Psoas muscle (tissue), 8 donors: Measurements from ENCODE around the gene TMEM106C. TPM values are rescaled to one million over a fixed set of nuclear protein-coding genes. Genes with fewer than 3 reads are reported as not detected.
A peak's percentile ranks its signal among the peaks of the same experiment; 100 is the strongest.

ENCODE experiments used
- ATAC-seq, 4 donors: fragments of 200-7000 bp; cut with Tn5 transposase; one replicate each; pipeline ENCODE4 v1.9.1; 2020; ENCODE audit warnings: moderate library complexity in 3 of 4, mild to moderate bottlenecking in 2 of 4
- DNase-seq, 2 donors: peaks; one replicate each; pipeline ENCODE4 v3.0.0-alpha.2; 2020
- H3K27ac ChIP-seq: fragments of 200-600 bp; one replicate; pipeline ENCODE4 v1.8.0; 2022
- H3K27me3 ChIP-seq, 3 donors: fragments of 200-600 bp in 1 of 3; one replicate each; pipeline versions ENCODE4 v1.6.1 to v1.8.0; 2013 to 2022; ENCODE audit warnings: low read length in 2 of 3, mild to moderate bottlenecking in 2 of 3, moderate library complexity in 1 of 3; ENCODE audit not compliant: insufficient read depth in 3 of 3
- H3K36me3 ChIP-seq, 2 donors: fragments of 200-600 bp in 1 of 2; one replicate each; pipeline versions ENCODE4 v1.6.1 to v1.8.0; 2013 to 2022; ENCODE audit warnings: low read depth in 1 of 2, mild to moderate bottlenecking in 1 of 2, moderate library complexity in 1 of 2; ENCODE audit not compliant: insufficient read depth in 1 of 2
- H3K4me1 ChIP-seq: fragments of 200-600 bp; one replicate; pipeline ENCODE4 v1.8.0; 2022
- H3K4me3 ChIP-seq: fragments of 200-600 bp; one replicate; pipeline ENCODE4 v1.8.0; 2022; ENCODE audit warnings: mild to moderate bottlenecking
- H3K9me3 ChIP-seq: fragments of 200-600 bp; one replicate; pipeline ENCODE4 v1.8.0; 2022
- WGBS, 3 donors: extraction: QIAGEN DNeasy Blood & Tissue Kit; methylation state at CpG; one replicate each; pipeline versions ENCODE4 v1.1.6 to v1.1.7; 2013; 5-methylcytosine and 5-hydroxymethylcytosine counted together
- intact Hi-C, 2 donors: fragments of 100-400 bp; cut with DNase I; formaldehyde crosslinking; loops; one replicate each; pipeline versions ENCODE4 v1.11.0 to v1.14.2; 2022
- polyA plus RNA-seq, 3 donors: library from polyadenylated mRNA; stranded (reverse); fragments of 200-250 nt; gene quantifications; one replicate each; pipeline ENCODE4 v1.2.3, GENCODE V29; 2013
- total RNA-seq, 4 donors: library from RNA; stranded (reverse); fragmentation: NEBNext Ultra II Directional in 2 of 4; extraction: Animal tissue kit (Norgen Biotek cat#: 25700) in 2 of 4; gene quantifications; one replicate each; pipeline versions ENCODE4 v1.2.1 to v1.2.4, GENCODE V29; 2021 to 2023
- TF ChIP-seq, protein P1 (sequence below): fragments of 200-600 bp; IDR thresholded peaks from one replicate; pipeline ENCODE4 v1.8.0; 2022; ENCODE audit warnings: antibody characterized with exemption
- donor health status: healthy with polysubstance abuse.
- donor health status: DM: no; HTN: no; CAD: no; lungs with moderate emphysema.
- donor health status: Bipolar disorder and iron deficiency.
- donor health status: healthy.
- donor health status: DM: yes; HTN: yes; CAD: no.
- donor health status: DM: no; HTN: no; CAD: no.
- donor health status: DM: no; HTN: no; CAD: no.
- donor health status: DM: yes; HTN: yes; CAD: no.

The TMEM106C gene
- total and polyA plus RNA-seq, 7 donors, result 7.7 to 33.4 (median 14.7) TPM

GRCh38 chr12:47946413-47947323 lies 16.7 kb upstream of the TMEM106C start:
- 67 to 76% (median 74%) methylated on average over 26 to 27 of the region's 27 CpGs for WGBS, 3 donors
- intact Hi-C loops, result no loop called here

DNA sequence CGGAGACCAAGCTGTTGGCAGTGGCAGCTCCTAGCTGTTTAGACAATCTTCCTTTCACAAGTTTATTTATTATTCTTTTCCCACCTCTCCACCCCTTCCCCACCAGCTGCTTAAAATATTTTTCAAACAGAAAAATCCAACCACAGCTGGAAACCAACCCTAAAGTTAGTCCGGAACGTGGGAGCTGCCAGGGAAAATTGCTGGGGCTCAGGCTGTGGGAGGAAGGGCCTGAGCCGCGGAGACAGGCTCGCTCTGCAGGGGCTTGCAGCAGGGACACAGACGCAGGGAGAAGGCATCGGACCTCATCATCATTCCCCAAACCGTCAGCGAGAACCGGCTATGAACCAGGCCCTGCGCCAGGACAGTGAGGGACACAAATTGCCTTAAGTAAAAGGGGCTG lies 16.1 kb upstream of the TMEM106C start:
- intact Hi-C loops, result no loop called here
- Histone ChIP-seq H3K9me3 (no peaks in the 10 kb centered on the region), H3K4me1 (no peaks in the 10 kb centered on the region), H3K27ac (no peak overlapping the region), H3K4me3 (no peak overlapping the region), H3K27me3 (peaks cover 0 to 9% (median 0%) of the 10 kb centered on the region in 3 donors), H3K36me3 (no peaks in the 10 kb centered on the region)
- TF ChIP-seq, protein P1, sequence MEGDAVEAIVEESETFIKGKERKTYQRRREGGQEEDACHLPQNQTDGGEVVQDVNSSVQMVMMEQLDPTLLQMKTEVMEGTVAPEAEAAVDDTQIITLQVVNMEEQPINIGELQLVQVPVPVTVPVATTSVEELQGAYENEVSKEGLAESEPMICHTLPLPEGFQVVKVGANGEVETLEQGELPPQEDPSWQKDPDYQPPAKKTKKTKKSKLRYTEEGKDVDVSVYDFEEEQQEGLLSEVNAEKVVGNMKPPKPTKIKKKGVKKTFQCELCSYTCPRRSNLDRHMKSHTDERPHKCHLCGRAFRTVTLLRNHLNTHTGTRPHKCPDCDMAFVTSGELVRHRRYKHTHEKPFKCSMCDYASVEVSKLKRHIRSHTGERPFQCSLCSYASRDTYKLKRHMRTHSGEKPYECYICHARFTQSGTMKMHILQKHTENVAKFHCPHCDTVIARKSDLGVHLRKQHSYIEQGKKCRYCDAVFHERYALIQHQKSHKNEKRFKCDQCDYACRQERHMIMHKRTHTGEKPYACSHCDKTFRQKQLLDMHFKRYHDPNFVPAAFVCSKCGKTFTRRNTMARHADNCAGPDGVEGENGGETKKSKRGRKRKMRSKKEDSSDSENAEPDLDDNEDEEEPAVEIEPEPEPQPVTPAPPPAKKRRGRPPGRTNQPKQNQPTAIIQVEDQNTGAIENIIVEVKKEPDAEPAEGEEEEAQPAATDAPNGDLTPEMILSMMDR, result no peak
- DNase-seq, result no peak
- ATAC-seq, result no peak
- 59 to 66% (median 61%) methylated on average over 12 of the region's 12 CpGs for WGBS, 3 donors

More at GRCh38 chr12:47946413-47947323, 16.7 kb upstream of the TMEM106C start:
- ATAC-seq (no peak), DNase-seq (no peak)
- Histone ChIP-seq H3K27me3 (peaks cover 0 to 16% (median 4%) of the 10 kb centered on the region in 3 donors), H3K27ac (no peak overlapping the region), H3K4me1 (no peaks in the 10 kb centered on the region), H3K4me3 (no peak overlapping the region), H3K9me3 (no peaks in the 10 kb centered on the region), H3K36me3 (no peaks in the 10 kb centered on the region)
- TF ChIP-seq, protein P1, result no peak

DNA sequence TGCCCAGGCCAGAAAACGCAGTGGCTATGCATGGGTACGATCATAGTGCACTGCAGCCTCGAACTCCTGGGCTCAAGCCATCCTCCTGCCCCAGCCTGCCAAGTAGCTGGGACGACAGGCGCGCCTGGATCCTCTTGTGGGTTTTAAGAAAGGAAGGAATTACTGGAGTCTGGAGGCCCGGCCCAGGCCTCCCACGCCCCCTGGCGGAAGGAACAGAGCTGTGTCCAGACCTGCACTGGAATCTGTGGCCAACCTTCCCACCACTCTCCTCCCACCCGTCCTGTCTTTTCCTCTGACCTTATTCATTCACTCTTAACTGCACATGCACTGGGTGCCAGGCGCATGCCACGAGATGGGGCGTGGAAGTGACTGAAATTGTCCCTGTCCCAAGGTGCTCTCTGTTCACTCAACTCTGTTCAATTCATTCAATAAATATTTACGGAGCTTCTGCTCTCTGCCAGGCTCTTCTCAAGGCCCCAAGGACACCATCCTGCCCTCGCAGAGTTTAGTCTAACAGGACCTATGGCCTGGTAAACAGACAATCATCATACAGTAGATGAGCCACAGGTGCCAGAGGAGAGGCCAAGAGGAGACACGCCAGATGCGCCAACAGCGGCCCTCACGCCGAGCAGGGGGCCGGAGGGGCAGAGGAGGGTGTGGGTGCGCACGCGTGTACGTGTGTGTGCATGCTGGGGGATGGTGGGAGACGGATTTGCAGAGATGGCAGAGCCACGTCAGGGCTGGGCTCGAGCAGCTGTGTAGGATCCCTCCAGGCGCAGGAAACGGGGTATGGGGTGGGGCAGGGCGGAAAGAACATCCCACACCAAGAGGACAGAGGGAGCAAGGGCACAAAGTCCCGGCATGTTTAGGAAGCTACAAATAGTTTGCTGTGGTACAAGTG lies 13.7 kb upstream of the TMEM106C start:
- Histone ChIP-seq H3K9me3 (no peaks in the 10 kb centered on the region), H3K4me1 (no peaks in the 10 kb centered on the region), H3K27me3 (no peaks in the 10 kb centered on the region), H3K4me3 (no peak overlapping the region), H3K27ac (no peak overlapping the region), H3K36me3 (no peaks in the 10 kb centered on the region)
- ATAC-seq (peak; percentile 85 to 96 (median 88)), DNase-seq (peak; percentile 79 to 84)
- 54 to 59% (median 57%) methylated on average over 32 of the region's 32 CpGs for WGBS, 3 donors
- TF ChIP-seq, protein P1, result peak; percentile 75
- intact Hi-C loops, result loop anchor here in 1 of 2 donors (5.0 kb wide), 2 partner anchors 82 to 232 kb away; no protein-coding TSS in a partner anchor

GRCh38 chr12:47950856-47951468 lies 12.4 kb upstream of the TMEM106C start:
- intact Hi-C loops, result loop anchor here in 1 of 2 donors (5.0 kb wide), 2 partner anchors 84 to 234 kb away; no protein-coding TSS in a partner anchor
- H3K27me3 ChIP-seq, result no peaks in the 10 kb centered on the region
- no peak overlapping the region for H3K4me3 ChIP-seq
- TF ChIP-seq, protein P1, result no peak
- ATAC-seq, result no peak
- H3K27ac ChIP-seq, result no peak overlapping the region
- H3K4me1 ChIP-seq, result no peaks in the 10 kb centered on the region
- no peaks in the 10 kb centered on the region for H3K9me3 ChIP-seq
- DNase-seq, result no peak
- H3K36me3 ChIP-seq, result no peaks in the 10 kb centered on the region
- 65 to 81% (median 66%) methylated on average over 8 of the region's 8 CpGs for WGBS, 3 donors
